HUES48 (cell line): ENCODE data around the gene BANF2.

Experiments used
- H3K27ac ChIP-seq: one replicate; pipeline ENCODE4 v1.7.0; 2013; ENCODE audit warnings: low read depth, low read length, inconsistent platforms
- H3K27me3 ChIP-seq: 2 replicates; pipeline ENCODE4 v1.6.1; 2013; ENCODE audit warnings: mild to moderate bottlenecking, low read length; ENCODE audit not compliant: control insufficient read depth, insufficient read depth
- H3K36me3 ChIP-seq: 2 replicates; pipeline ENCODE4 v1.6.1; 2013; ENCODE audit warnings: low read length; ENCODE audit not compliant: control insufficient read depth, insufficient read depth
- H3K4me1 ChIP-seq: 2 replicates; pipeline ENCODE4 v1.6.1; 2013; ENCODE audit warnings: mild to moderate bottlenecking, low read length; ENCODE audit not compliant: control insufficient read depth, insufficient read depth
- H3K4me3 ChIP-seq: 2 replicates; pipeline ENCODE4 v1.5.1; 2013; ENCODE audit warnings: mild to moderate bottlenecking, low read depth, low read length
- H3K9ac ChIP-seq: 2 replicates; pipeline ENCODE4 v1.6.1; 2013; ENCODE audit warnings: mild to moderate bottlenecking, low read depth, low read length, moderate library complexity
- H3K9me3 ChIP-seq: 2 replicates; pipeline ENCODE4 v1.6.1; 2013; ENCODE audit warnings: low read length; ENCODE audit not compliant: control insufficient read depth, insufficient read depth

The BANF2 gene

DNA sequence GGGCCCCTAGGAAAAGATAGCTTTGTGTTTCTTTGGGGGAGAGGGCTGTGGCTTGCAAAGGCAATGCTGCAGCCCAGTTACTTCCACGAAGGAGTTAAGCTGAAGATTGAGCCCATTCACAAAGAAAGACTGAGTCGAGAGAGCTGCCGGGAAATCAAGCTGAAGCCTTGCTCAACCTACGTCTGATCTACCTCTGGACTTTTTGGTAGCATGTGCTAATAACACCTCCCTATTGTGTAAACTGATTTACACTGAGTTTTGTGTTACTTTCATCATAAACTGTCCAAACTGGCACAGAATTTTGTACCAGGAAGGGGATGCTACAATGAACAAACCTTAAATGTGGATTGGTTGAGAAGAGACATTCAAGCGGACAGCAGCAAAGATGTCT, 23.5 kb downstream of the BANF2 start:
- Histone ChIP-seq H3K9ac (no peak overlapping the region), H3K4me1 (no peaks in the 10 kb centered on the region), H3K9me3 (no peaks in the 10 kb centered on the region), H3K27ac (no peak overlapping the region), H3K27me3 (no peaks in the 10 kb centered on the region; the same call in 1 of the 2 replicates), H3K36me3 (no peaks in the 10 kb centered on the region), H3K4me3 (no peak overlapping the region)

- Histone ChIP-seq H3K36me3 (no peaks in the 10 kb centered on the region), H3K27ac (no peak overlapping the region), H3K27me3 (no peaks in the 10 kb centered on the region; the same call in 1 of the 2 replicates), H3K9me3 (no peaks in the 10 kb centered on the region), H3K4me1 (no peaks in the 10 kb centered on the region; the same call in 1 of the 2 replicates), H3K9ac (no peak overlapping the region), H3K4me3 (no peak overlapping the region)
These were observed 25.5 kb downstream of the BANF2 start for GRCh38 chr20:17725094-17725835.

DNA sequence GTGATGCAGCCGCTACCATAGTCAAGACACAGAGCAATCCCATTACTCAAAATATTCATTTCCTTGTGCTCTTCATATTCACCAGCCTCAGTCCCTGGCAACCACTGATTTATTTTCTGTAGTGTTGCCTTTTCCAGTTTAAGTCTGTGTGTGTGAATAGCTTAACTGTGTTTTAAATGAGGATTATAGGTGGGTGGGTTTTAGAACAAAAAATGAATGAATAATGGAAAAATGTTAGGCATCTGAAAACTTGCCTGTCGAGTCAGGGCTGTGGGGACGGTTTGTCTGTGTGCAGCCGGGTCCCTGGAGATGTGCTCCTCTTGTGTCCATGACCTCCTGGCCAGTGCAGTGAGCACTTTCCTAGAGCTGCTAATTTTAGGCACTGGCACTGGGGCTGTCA, 27.1 kb downstream of the BANF2 start:
- Histone ChIP-seq H3K36me3 (no peaks in the 10 kb centered on the region), H3K9me3 (no peaks in the 10 kb centered on the region), H3K4me1 (no peaks in the 10 kb centered on the region; the same call in 1 of the 2 replicates), H3K27me3 (no peaks in the 10 kb centered on the region; the same call in 1 of the 2 replicates), H3K27ac (no peak overlapping the region), H3K9ac (no peak overlapping the region), H3K4me3 (no peak overlapping the region)

GRCh38 chr20:17727351-17727750, 27.6 kb downstream of the BANF2 start:
- Histone ChIP-seq H3K36me3 (no peaks in the 10 kb centered on the region), H3K4me3 (no peak overlapping the region), H3K9ac (no peak overlapping the region), H3K4me1 (no peaks in the 10 kb centered on the region; the same call in 1 of the 2 replicates), H3K27me3 (no peaks in the 10 kb centered on the region; the same call in 1 of the 2 replicates), H3K27ac (no peak overlapping the region), H3K9me3 (no peaks in the 10 kb centered on the region)

DNA sequence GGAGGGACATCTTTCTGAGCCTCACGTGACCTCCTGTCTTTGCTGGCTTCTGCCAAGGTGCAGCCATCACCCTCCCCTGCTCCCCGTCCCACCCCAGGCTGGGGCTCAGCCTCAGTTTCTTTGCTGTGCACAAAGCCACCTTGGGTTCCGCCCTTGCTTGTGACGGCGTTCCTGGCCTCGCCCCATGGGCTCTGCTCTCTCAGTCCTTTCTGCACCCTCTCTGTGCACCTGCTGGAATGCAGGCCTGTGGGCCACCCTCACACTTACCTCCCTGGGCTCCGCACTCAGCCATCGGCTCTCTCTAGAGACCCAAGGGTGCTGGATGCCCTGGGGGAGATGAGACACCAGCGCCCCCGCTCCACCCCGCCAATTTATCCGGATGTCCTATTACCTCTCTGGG, 28.3 kb downstream of the BANF2 start:
- H3K9ac ChIP-seq = no peak overlapping the region
- no peak overlapping the region for H3K27ac ChIP-seq

DNA sequence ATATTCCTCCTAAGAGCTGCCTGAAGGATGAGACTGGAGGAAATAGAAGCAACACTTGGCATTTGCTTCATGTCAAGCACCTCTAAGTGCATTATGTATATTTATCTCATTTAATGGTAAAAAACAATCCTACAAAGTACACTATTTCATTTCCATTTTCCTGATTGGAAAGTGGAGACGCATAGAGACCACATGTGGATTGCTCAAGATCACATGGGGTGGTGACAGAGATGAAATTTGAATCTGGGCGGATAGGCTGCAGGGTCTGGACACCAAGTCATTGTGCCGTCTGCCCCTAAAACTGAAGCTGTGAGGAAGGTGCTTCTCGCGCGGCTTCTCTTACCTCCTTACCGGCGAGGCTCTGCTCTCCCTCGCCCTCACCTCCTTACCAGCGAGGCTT, 30.3 kb downstream of the BANF2 start:
- Histone ChIP-seq H3K4me1 (no peaks in the 10 kb centered on the region; the same call in 1 of the 2 replicates), H3K36me3 (no peaks in the 10 kb centered on the region), H3K4me3 (no peak overlapping the region), H3K9ac (no peak overlapping the region), H3K9me3 (no peaks in the 10 kb centered on the region), H3K27ac (no peak overlapping the region), H3K27me3 (no peaks in the 10 kb centered on the region; the same call in 1 of the 2 replicates)

More for the DNA sequence above, 28.3 kb downstream of the BANF2 start:
- H3K27me3 ChIP-seq = no peaks in the 10 kb centered on the region; the same call in 1 of the 2 replicates
- no peak overlapping the region for H3K4me3 ChIP-seq
- H3K4me1 ChIP-seq = no peaks in the 10 kb centered on the region; the same call in 1 of the 2 replicates
- H3K9me3 ChIP-seq = no peaks in the 10 kb centered on the region
- H3K36me3 ChIP-seq = no peaks in the 10 kb centered on the region

- Histone ChIP-seq H3K4me1 (no peaks in the 10 kb centered on the region; the same call in 1 of the 2 replicates), H3K4me3 (no peak overlapping the region), H3K36me3 (no peaks in the 10 kb centered on the region), H3K27me3 (no peaks in the 10 kb centered on the region), H3K27ac (no peak overlapping the region), H3K9ac (no peak overlapping the region), H3K9me3 (no peaks in the 10 kb centered on the region)
These were observed 31.5 kb downstream of the BANF2 start for GRCh38 chr20:17731233-17731632.

GRCh38 chr20:17732907-17733521, 33.2 kb downstream of the BANF2 start:
- Histone ChIP-seq H3K27ac (no peak overlapping the region), H3K4me3 (no peak overlapping the region), H3K27me3 (no peaks in the 10 kb centered on the region), H3K36me3 (no peaks in the 10 kb centered on the region), H3K4me1 (no peaks in the 10 kb centered on the region; the same call in 1 of the 2 replicates), H3K9ac (no peak overlapping the region), H3K9me3 (peaks cover 3% of the 10 kb centered on the region)

DNA sequence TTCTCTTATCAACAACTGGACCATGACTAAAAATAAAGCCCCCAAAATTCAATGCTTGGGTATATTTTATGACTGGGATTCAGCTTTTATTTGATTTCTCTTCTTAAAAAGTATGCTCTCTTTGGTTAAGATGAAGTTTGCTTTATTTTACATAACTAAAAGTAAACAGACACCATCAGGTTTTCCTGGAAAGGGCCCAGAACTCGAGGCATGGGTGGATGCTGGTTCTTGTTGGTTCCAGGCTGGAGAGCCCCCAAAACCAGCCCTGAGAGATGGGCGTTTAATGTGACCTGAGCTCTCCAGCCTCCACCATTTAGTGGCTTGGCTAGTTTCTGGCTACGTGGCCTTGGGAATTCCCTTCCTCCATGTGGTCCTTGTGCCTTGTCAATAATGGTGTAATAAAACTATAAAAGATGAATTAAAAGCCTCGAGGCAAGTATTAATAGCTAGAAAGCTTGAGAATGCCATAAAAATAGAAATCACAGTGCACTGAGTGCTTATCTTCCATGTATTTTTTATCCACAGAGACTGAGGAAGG, 34.1 kb downstream of the BANF2 start:
- Histone ChIP-seq H3K4me1 (no peaks in the 10 kb centered on the region; the same call in 1 of the 2 replicates), H3K9me3 (peaks cover 6% of the 10 kb centered on the region), H3K36me3 (no peaks in the 10 kb centered on the region), H3K27me3 (no peaks in the 10 kb centered on the region), H3K27ac (no peak overlapping the region), H3K4me3 (no peak overlapping the region), H3K9ac (no peak overlapping the region)

- Histone ChIP-seq H3K9ac (no peak overlapping the region), H3K9me3 (peaks cover 6% of the 10 kb centered on the region), H3K36me3 (no peaks in the 10 kb centered on the region), H3K27ac (no peak overlapping the region), H3K4me1 (no peaks in the 10 kb centered on the region; the same call in 1 of the 2 replicates), H3K27me3 (no peaks in the 10 kb centered on the region), H3K4me3 (no peak overlapping the region)
These were observed 34.6 kb downstream of the BANF2 start for GRCh38 chr20:17734374-17734773.
